Uterus (tissue), 2 donors: Measurements from ENCODE around the gene PHLDA2.

Source experiments
- POLR2A ChIP-seq, 2 donors: fragments of 450-650 bp; IDR thresholded peaks; one replicate each; pipeline ENCODE4 v1.6.1; 2016; ENCODE audit warnings: antibody characterized with exemption in 2 of 2, mild to moderate bottlenecking in 1 of 2, moderate library complexity in 1 of 2
- TF ChIP-seq, protein P1 (sequence below), 4 experiments: fragments of 200-600 bp in 2 of 4; fragments of 450-650 bp in 2 of 4; sonication (generic) in 2 of 4; IDR thresholded peaks; one replicate each; pipeline ENCODE4 v1.5.1; 2016 to 2019; ENCODE audit warnings: antibody characterized with exemption in 4 of 4, mild to moderate bottlenecking in 2 of 4, moderate library complexity in 1 of 4

DNA sequence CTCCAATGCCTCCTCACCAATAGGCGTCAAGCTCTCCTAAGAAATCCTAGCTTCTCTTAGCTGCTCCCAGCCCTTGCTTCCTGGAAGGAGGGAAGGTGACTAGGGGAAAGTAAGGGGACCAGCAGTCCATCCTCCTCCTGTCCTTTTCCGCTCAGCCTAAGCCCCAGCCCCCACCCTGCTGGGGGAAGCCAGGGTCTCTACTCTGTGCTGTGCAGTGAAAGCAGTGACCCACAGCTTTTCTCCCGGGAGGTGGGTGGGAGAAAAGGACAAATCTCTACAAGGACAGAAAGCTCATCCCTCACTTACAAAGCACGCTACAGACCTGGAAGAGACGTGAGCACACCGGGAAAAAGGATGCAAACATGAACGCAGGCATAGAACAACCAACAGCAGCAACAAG is 30.9 kb upstream of the PHLDA2 start:
- no peak for TF ChIP-seq POLR2A (IDR thresholded peaks at IDR 0.05)
- TF ChIP-seq, protein P1, sequence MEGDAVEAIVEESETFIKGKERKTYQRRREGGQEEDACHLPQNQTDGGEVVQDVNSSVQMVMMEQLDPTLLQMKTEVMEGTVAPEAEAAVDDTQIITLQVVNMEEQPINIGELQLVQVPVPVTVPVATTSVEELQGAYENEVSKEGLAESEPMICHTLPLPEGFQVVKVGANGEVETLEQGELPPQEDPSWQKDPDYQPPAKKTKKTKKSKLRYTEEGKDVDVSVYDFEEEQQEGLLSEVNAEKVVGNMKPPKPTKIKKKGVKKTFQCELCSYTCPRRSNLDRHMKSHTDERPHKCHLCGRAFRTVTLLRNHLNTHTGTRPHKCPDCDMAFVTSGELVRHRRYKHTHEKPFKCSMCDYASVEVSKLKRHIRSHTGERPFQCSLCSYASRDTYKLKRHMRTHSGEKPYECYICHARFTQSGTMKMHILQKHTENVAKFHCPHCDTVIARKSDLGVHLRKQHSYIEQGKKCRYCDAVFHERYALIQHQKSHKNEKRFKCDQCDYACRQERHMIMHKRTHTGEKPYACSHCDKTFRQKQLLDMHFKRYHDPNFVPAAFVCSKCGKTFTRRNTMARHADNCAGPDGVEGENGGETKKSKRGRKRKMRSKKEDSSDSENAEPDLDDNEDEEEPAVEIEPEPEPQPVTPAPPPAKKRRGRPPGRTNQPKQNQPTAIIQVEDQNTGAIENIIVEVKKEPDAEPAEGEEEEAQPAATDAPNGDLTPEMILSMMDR (IDR thresholded peaks at IDR 0.05) = no peak
